SK-N-SH (cell line): Measurements from ENCODE around the gene SH3BGRL3. TPM values are rescaled to one million over a fixed set of nuclear protein-coding genes. Genes with fewer than 3 reads are reported as not detected.
A peak's percentile ranks its signal among the peaks of the same experiment; 100 is the strongest.

Experiments
- CTCF ChIA-PET: fragments of 300-600, 350-600 bp; formaldehyde crosslinking; extraction: SDS; loops from one replicate; lab custom pipeline; 2021; lab: Yijun Ruan, JAX
- POLR2A ChIA-PET: fragments of 350-600 bp; sonication (Branson Sonifier 250); formaldehyde crosslinking; extraction: SDS; loops from one replicate; lab custom pipeline; 2020; ENCODE audit warnings: antibody characterized with exemption, inconsistent platforms; lab: Yijun Ruan, JAX
- DNase-seq: peaks from one replicate; pipeline ENCODE4 v3.0.0; 2012
- H2AFZ ChIP-seq: fragments of 200-600 bp; sonication (generic); 2 replicates; pipeline ENCODE4 v1.8.1; 2016; ENCODE audit warnings: antibody characterized with exemption, mild to moderate bottlenecking, low read depth
- H3F3A ChIP-seq: fragments of 200-600 bp; sonication (generic); replicated peaks from 2 replicates; pipeline ENCODE3; 2016; ENCODE audit warnings: antibody characterized with exemption, mild to moderate bottlenecking; ENCODE audit not compliant: insufficient read depth
- H3K27ac ChIP-seq, 2 experiments: fragments of 200-500 bp in 1 of 2; fragments of 200-600 bp in 1 of 2; sonication (Bioruptor generic) in 1 of 2; sonication (generic), shearing (Covaris generic) in 1 of 2; 2 replicates each; pipeline versions ENCODE4 v1.5.1 to v1.6.1; 2014 to 2016; ENCODE audit warnings: low read depth in 2 of 2, inconsistent platforms in 1 of 2, low read length in 1 of 2, mild to moderate bottlenecking in 1 of 2, mixed read lengths in 1 of 2
- H3K27me3 ChIP-seq: fragments of 200-600 bp; sonication (generic), shearing (Covaris generic); 2 replicates; pipeline ENCODE4 v1.6.1; 2016; ENCODE audit warnings: mixed run types; ENCODE audit not compliant: insufficient read depth
- H3K36me3 ChIP-seq, 2 experiments: fragments of 200-500 bp in 1 of 2; fragments of 200-600 bp in 1 of 2; sonication (Bioruptor generic) in 1 of 2; sonication (generic) in 1 of 2; replicated peaks in 1 of 2; 2 replicates each; pipeline versions ENCODE3 to v1.5.1; 2014 to 2016; ENCODE audit warnings: low read length in 1 of 2, mild to moderate bottlenecking in 1 of 2; ENCODE audit not compliant: insufficient read depth in 2 of 2, control insufficient read depth in 1 of 2
- H3K4me1 ChIP-seq, 2 experiments: fragments of 200-500 bp in 1 of 2; fragments of 200-600 bp in 1 of 2; sonication (Bioruptor generic) in 1 of 2; sonication (generic), shearing (Covaris generic) in 1 of 2; 2 replicates each; pipeline versions ENCODE4 v1.5.1 to v1.6.1; 2014 to 2016; ENCODE audit warnings: low read depth in 1 of 2, low read length in 1 of 2, mixed run types in 1 of 2; ENCODE audit not compliant: insufficient read depth in 2 of 2, control insufficient read depth in 1 of 2
- H3K4me2 ChIP-seq: fragments of 200-600 bp; sonication (generic), shearing (Covaris generic); 2 replicates; pipeline ENCODE4 v1.6.1; 2017; ENCODE audit warnings: mixed run types
- H3K4me3 ChIP-seq, 2 experiments: fragments of 200-500 bp in 1 of 2; fragments of 200-600 bp in 1 of 2; sonication (Bioruptor generic) in 1 of 2; sonication (generic), shearing (Covaris generic) in 1 of 2; 2 replicates each; pipeline versions ENCODE4 v1.5.1 to v1.8.1; 2014 to 2016; ENCODE audit warnings: low read depth in 2 of 2, inconsistent platforms in 1 of 2, low read length in 1 of 2, mild to moderate bottlenecking in 1 of 2, mixed read lengths in 1 of 2, moderate library complexity in 1 of 2
- H3K79me2 ChIP-seq: fragments of 200-600 bp; sonication (generic); 2 replicates; pipeline ENCODE4 v1.8.1; 2017; ENCODE audit warnings: mild to moderate bottlenecking; ENCODE audit not compliant: insufficient read depth
- H3K9ac ChIP-seq: fragments of 200-600 bp; sonication (generic); 2 replicates; pipeline ENCODE4 v1.6.1; 2017; ENCODE audit warnings: mixed run types
- H3K9me2 ChIP-seq: fragments of 200-600 bp; sonication (generic); 2 replicates; pipeline ENCODE4 v1.6.1; 2017; ENCODE audit warnings: mixed run types
- H3K9me3 ChIP-seq: fragments of 200-600 bp; sonication (generic); 2 replicates; pipeline ENCODE4 v1.6.1; 2017; ENCODE audit warnings: mixed run types, mild to moderate bottlenecking, moderate library complexity
- H4K20me1 ChIP-seq: fragments of 200-600 bp; sonication (generic); 2 replicates; pipeline ENCODE4 v1.6.1; 2017; ENCODE audit warnings: mild to moderate bottlenecking, mixed run types; ENCODE audit not compliant: insufficient read depth
- CHD2 ChIP-seq: fragments of 150-350 bp; IDR thresholded peaks from 2 replicates; pipeline ENCODE4 v1.6.1; 2018; ENCODE audit warnings: low read length; ENCODE audit not compliant: partially characterized antibody
- EP300 ChIP-seq, 2 experiments: IDR thresholded peaks; 2 replicates each; pipeline versions ENCODE4 v1.4.0 to v1.6.1; 2012; ENCODE audit warnings: borderline replicate concordance in 1 of 2, low read depth in 1 of 2, low read length in 1 of 2
- FOSL2 ChIP-seq: IDR thresholded peaks from 2 replicates; pipeline ENCODE4 v1.4.0; 2012; ENCODE audit warnings: low read depth, mild to moderate bottlenecking, moderate library complexity, borderline replicate concordance
- FOXM1 ChIP-seq: IDR thresholded peaks from 2 replicates; pipeline ENCODE4 v1.4.0; 2012; ENCODE audit warnings: low read depth, mild to moderate bottlenecking
- GABPA ChIP-seq: IDR thresholded peaks from 2 replicates; pipeline ENCODE4 v1.4.0; 2012; ENCODE audit warnings: low read depth, mild to moderate bottlenecking
- IRF3 ChIP-seq: fragments of 150-350 bp; IDR thresholded peaks from 2 replicates; pipeline ENCODE4 v1.6.1; 2016; ENCODE audit warnings: mild to moderate bottlenecking, low read depth, low read length
- JUND ChIP-seq: IDR thresholded peaks from 2 replicates; pipeline ENCODE4 v1.4.0; 2012
- MAX ChIP-seq: IDR thresholded peaks from 2 replicates; pipeline ENCODE4 v1.4.0; 2012; ENCODE audit warnings: low read depth
- MEF2A ChIP-seq: IDR thresholded peaks from 2 replicates; pipeline ENCODE4 v1.4.0; 2012; ENCODE audit warnings: low read depth, borderline replicate concordance
- MXI1 ChIP-seq: IDR thresholded peaks from 2 replicates; pipeline ENCODE4 v1.6.1; 2012; ENCODE audit warnings: mild to moderate bottlenecking, low read depth, low read length, improper control_type of control experiment
- NFIC ChIP-seq: IDR thresholded peaks from 2 replicates; pipeline ENCODE4 v1.4.0; 2012; ENCODE audit warnings: borderline replicate concordance
- RCOR1 ChIP-seq: fragments of 150-350 bp; IDR thresholded peaks from 2 replicates; pipeline ENCODE4 v1.6.1; 2017; ENCODE audit warnings: antibody characterized with exemption, low read length
- RFX5 ChIP-seq: IDR thresholded peaks from 2 replicates; pipeline ENCODE4 v1.6.1; 2012; ENCODE audit warnings: mild to moderate bottlenecking, improper control_type of control experiment, low read length
- RXRA ChIP-seq: IDR thresholded peaks from 2 replicates; pipeline ENCODE4 v1.4.0; 2012; ENCODE audit warnings: low read depth, mild to moderate bottlenecking, borderline replicate concordance
- SMC3 ChIP-seq: IDR thresholded peaks from 2 replicates; pipeline ENCODE4 v1.6.1; 2012; ENCODE audit warnings: low read depth, low read length, improper control_type of control experiment
- TAF1 ChIP-seq: IDR thresholded peaks from 2 replicates; pipeline ENCODE4 v1.6.1; 2012; ENCODE audit warnings: low read depth, mild to moderate bottlenecking, low read length, moderate library complexity, borderline replicate concordance
- TCF12 ChIP-seq: IDR thresholded peaks from 2 replicates; pipeline ENCODE4 v1.4.0; 2012
- USF1 ChIP-seq: IDR thresholded peaks from 2 replicates; pipeline ENCODE4 v1.4.0; 2012; ENCODE audit warnings: low read depth, borderline replicate concordance
- YY1 ChIP-seq: IDR thresholded peaks from 2 replicates; pipeline ENCODE4 v1.4.0; 2012; ENCODE audit warnings: low read depth, mild to moderate bottlenecking
- ZBTB33 ChIP-seq: IDR thresholded peaks from 2 replicates; pipeline ENCODE4 v1.4.0; 2012; ENCODE audit warnings: low read depth, borderline replicate concordance
- WGBS: methylation state at CpG from one replicate; pipeline ENCODE4 v1.1.6; 2017; ENCODE audit warnings: low lambda C conversion rate; 5-methylcytosine and 5-hydroxymethylcytosine counted together
- polyA plus RNA-seq, 3 experiments: library from polyadenylated mRNA; depleted of rRNA; stranded (reverse); fragments of >200 nt; gene quantifications; 2 replicates each; pipeline ENCODE4 v1.2.3, GENCODE V29; 2012

Gene SH3BGRL3
- polyA plus RNA-seq, 1 of the 3 experiments (the other 2 are of a cell fraction) = 202 TPM

- H4K20me1 ChIP-seq = no peaks in the 10 kb centered on the region
- H3K4me2 ChIP-seq = no peak overlapping the region
- no peak overlapping the region for H3K4me3 ChIP-seq
- H3K27ac ChIP-seq = no peak overlapping the region
- H3K9me2 ChIP-seq = no peaks in the 10 kb centered on the region
- no peaks in the 10 kb centered on the region for H3K79me2 ChIP-seq
- no peak for DNase-seq
- H2AFZ ChIP-seq = no peak overlapping the region
- no peaks in the 10 kb centered on the region for H3F3A ChIP-seq
- TF ChIP-seq GABPA (no peak), FOSL2 (no peak), CHD2 (no peak), USF1 (no peak), RCOR1 (no peak), FOXM1 (no peak), IRF3 (no peak), SMC3 (no peak), RFX5 (no peak), ZBTB33 (no peak), MXI1 (no peak)
- TF ChIP-seq, all 33 proteins: peak for 0
- no peaks in the 10 kb centered on the region for H3K9me3 ChIP-seq
- H3K27me3 ChIP-seq = no peaks in the 10 kb centered on the region
- ChIA-PET CTCF (interaction anchor here (0.6 to 10.4 kb wide), 25 partner anchors 10 to 220 kb away, joined by 3 to 213 read pairs (median 8); partner anchors contain the start of genes CEP85, CRYBG2, SH3BGRL3 and UBXN11), POLR2A (interaction anchor here (1.3 kb wide), 1 partner anchor 150 kb away, joined by 3 read pairs; no protein-coding TSS in a partner anchor)
- no peaks in the 10 kb centered on the region for H3K36me3 ChIP-seq
- no CpG with 5 or more reads among the region's 2 CpGs for WGBS
- H3K4me1 ChIP-seq = peaks cover 0 to 3% of the 10 kb centered on the region in 2 experiments; a peak in 1 of 4 replicates
- H3K9ac ChIP-seq = no peak overlapping the region
Measured at GRCh38 chr1:26320896-26321295, 41.0 kb downstream of the SH3BGRL3 start.

- Histone ChIP-seq H3K4me1 (peaks cover 0 to 3% of the 10 kb centered on the region in 2 experiments; a peak in 1 of 4 replicates), H2AFZ (peak overlapping the region; percentile 88; the same call in 1 of the 2 replicates), H3K9me3 (no peaks in the 10 kb centered on the region), H3K4me2 (0 out of 2 replicates have a peak overlapping the region, but pooled peaks have one; percentile 24), H3K9ac (no peak overlapping the region), H3K27ac (no peak overlapping the region), H4K20me1 (no peaks in the 10 kb centered on the region), H3K9me2 (no peaks in the 10 kb centered on the region), H3F3A (no peaks in the 10 kb centered on the region), H3K79me2 (no peaks in the 10 kb centered on the region), H3K27me3 (no peaks in the 10 kb centered on the region), H3K4me3 (peak overlapping the region in 1 of 2 experiments; percentile 17; a peak in 1 of 4 replicates), H3K36me3 (no peaks in the 10 kb centered on the region)
- 22% methylated on average over 13 of the region's 16 CpGs for WGBS
- peak; percentile 91 for DNase-seq
- ChIA-PET CTCF (interaction anchor here (0.6 to 10.4 kb wide), 56 partner anchors 8 to 426 kb away, joined by 3 to 213 read pairs (median 4); partner anchors contain the start of genes CEP85, CRYBG2, PDIK1L and SH3BGRL3), POLR2A (interaction anchor here (0.9 to 1.3 kb wide), 2 partner anchors 41 to 149 kb away, joined by 3 to 5 read pairs; partner anchors contain the start of gene SH3BGRL3)
- TF ChIP-seq RCOR1 (0 out of 2 replicates have a peak, but pooled peaks have one; percentile 3), CHD2 (peak; percentile 81), TAF1 (no peak), SMC3 (peak; percentile 89), YY1 (no peak), FOXM1 (no peak), RXRA (no peak), NFIC (no peak), ZBTB33 (no peak), EP300 (IDR thresholded peaks at IDR 0.05; ENCODE audit: borderline replicate concordance in 1 of 2, low read depth in 1 of 2, low read length in 1 of 2) (no peak), JUND (no peak), TCF12 (no peak), MAX (no peak), MEF2A (no peak)
Measured at GRCh38 chr1:26321315-26322041, 41.6 kb downstream of the SH3BGRL3 start.
